NCI-H69 (cell line): Measurements from ENCODE around the gene HNRNPK.

ENCODE experiments used
- DNase-seq: peaks from one replicate; lab custom pipeline; 2025; lab: John Stamatoyannopoulos, UW

The HNRNPK gene

GRCh38 chr9:83979812-83980394, at the start of gene HNRNPK:
Gene HNRNPK, minus strand, starts transcription at chr9:83980215. Its CDS starts 1,963 bp downstream, at chr9:83978252.
- DNase-seq, result peak; percentile 99

- DNase-seq, result no peak
Measured at GRCh38 chr9:84027201-84027600, 47.2 kb upstream of the HNRNPK start.

GRCh38 chr9:84024041-84024575, 44.1 kb upstream of the HNRNPK start:
- no peak for DNase-seq

- no peak for DNase-seq
Measured at GRCh38 chr9:84007662-84008061, 27.6 kb upstream of the HNRNPK start.

GRCh38 chr9:84003246-84003645, 23.2 kb upstream of the HNRNPK start:
- no peak for DNase-seq

GRCh38 chr9:84002344-84002743, 22.3 kb upstream of the HNRNPK start:
- DNase-seq, result no peak

GRCh38 chr9:84001621-84002020, 21.6 kb upstream of the HNRNPK start:
- DNase-seq, result no peak

- DNase-seq, result no peak
Measured at GRCh38 chr9:84000186-84000585, 20.2 kb upstream of the HNRNPK start.

- no peak for DNase-seq
Measured at GRCh38 chr9:83999141-83999918, 19.3 kb upstream of the HNRNPK start.

- DNase-seq, result peak; percentile 15
Measured at GRCh38 chr9:83996126-83996525, 16.1 kb upstream of the HNRNPK start.

- DNase-seq, result no peak
Measured at GRCh38 chr9:83992901-83993300, 12.9 kb upstream of the HNRNPK start.

- peak; percentile 57 for DNase-seq
Measured at GRCh38 chr9:83992407-83992806, 12.4 kb upstream of the HNRNPK start.

- DNase-seq, result no peak
Measured at GRCh38 chr9:83991355-83991754, 11.3 kb upstream of the HNRNPK start.

- DNase-seq, result no peak
Measured at GRCh38 chr9:83988411-83988810, 8.4 kb upstream of the HNRNPK start.

GRCh38 chr9:83987402-83987791, 7.4 kb upstream of the HNRNPK start:
- DNase-seq, result no peak

GRCh38 chr9:83986765-83987401, 6.9 kb upstream of the HNRNPK start:
- DNase-seq, result peak; percentile 76

- no peak for DNase-seq
Measured at GRCh38 chr9:83986195-83986594, 6.2 kb upstream of the HNRNPK start.

- peak; percentile 84 for DNase-seq
Measured at GRCh38 chr9:83981126-83981871, 1.3 kb upstream of the HNRNPK start.

- peak; percentile 100 for DNase-seq
Measured at GRCh38 chr9:83980395-83981125, 545 bp upstream of the HNRNPK start, which contains the start of gene RMI1. Gene RMI1, plus strand, starts transcription at chr9:83980805. Its CDS starts 20,182 bp downstream, at chr9:84000987.

- peak; percentile 95 for DNase-seq
Measured at GRCh38 chr9:83978992-83979811, 813 bp downstream of the HNRNPK start.
